IMR-90 (cell line): ENCODE data around the gene CCSER1. TPM values are rescaled to one million over a fixed set of nuclear protein-coding genes. Genes with fewer than 3 reads are reported as not detected.

ENCODE experiments used
- ATAC-seq: fragments of 200-7000 bp; cut with Tn5 transposase; 2 replicates; pipeline ENCODE4 v1.9.1; 2020; ENCODE audit warnings: low read depth, mild to moderate bottlenecking, moderate library complexity
- BruUV-seq: library from RNA; stranded (reverse); fragments of 400-500 nt; replicated peaks from 2 replicates; lab custom pipeline; 2021; lab: Mats Ljungman, UMichigan
- CTCF ChIA-PET: fragments of 300-600 bp; formaldehyde crosslinking; extraction: SDS; loops from one replicate; lab custom pipeline; 2021; ENCODE audit warnings: antibody characterized with exemption; lab: Yijun Ruan, JAX
- POLR2A ChIA-PET: fragments of 300-600 bp; sonication (Branson Sonifier 250); formaldehyde crosslinking; loops from one replicate; lab custom pipeline; 2022; ENCODE audit warnings: antibody characterized with exemption; ENCODE audit not compliant: unreplicated experiment; lab: Charles Lee
- DNase-seq: peaks from one replicate; pipeline ENCODE4 v3.0.0; 2013
- H2AFZ ChIP-seq: replicated peaks from 2 replicates; pipeline ENCODE3; 2013; ENCODE audit warnings: low read length, mild to moderate bottlenecking; ENCODE audit not compliant: poor library complexity
- H2AK5ac ChIP-seq: 2 replicates; pipeline ENCODE4 v1.6.1; 2013; ENCODE audit warnings: low read depth, low read length, inconsistent platforms
- H2AK9ac ChIP-seq: replicated peaks from 2 replicates; pipeline ENCODE3; 2013; ENCODE audit warnings: mild to moderate bottlenecking, low read depth, low read length, moderate library complexity; ENCODE audit not compliant: poor library complexity
- H2BK120ac ChIP-seq: 2 replicates; pipeline ENCODE4 v1.6.1; 2013; ENCODE audit warnings: low read depth, low read length, inconsistent platforms
- H2BK15ac ChIP-seq: 3 replicates; pipeline ENCODE4 v1.6.1; 2013; ENCODE audit warnings: low read depth, low read length, inconsistent platforms
- H2BK20ac ChIP-seq: 2 replicates; pipeline ENCODE4 v1.6.1; 2013; ENCODE audit warnings: low read depth, mild to moderate bottlenecking, inconsistent platforms, low read length, moderate library complexity
- H2BK5ac ChIP-seq: 2 replicates; pipeline ENCODE4 v1.6.1; 2013; ENCODE audit warnings: mild to moderate bottlenecking, low read depth, low read length, inconsistent platforms; ENCODE audit not compliant: poor library complexity, severe bottlenecking
- H3K14ac ChIP-seq: replicated peaks from 2 replicates; pipeline ENCODE4 v1.6.1; 2013; ENCODE audit warnings: low read depth, low read length, inconsistent platforms
- H3K18ac ChIP-seq: 2 replicates; pipeline ENCODE4 v1.6.1; 2013; ENCODE audit warnings: low read depth, low read length, control low read depth
- H3K23ac ChIP-seq: 2 replicates; pipeline ENCODE4 v1.6.1; 2013; ENCODE audit warnings: low read depth, low read length, inconsistent platforms
- H3K27ac ChIP-seq: 2 replicates; pipeline ENCODE4 v1.5.1; 2013; ENCODE audit warnings: mild to moderate bottlenecking, control low read depth, low read length; ENCODE audit not compliant: insufficient read depth
- H3K27me3 ChIP-seq: 2 replicates; pipeline ENCODE4 v1.6.1; 2013; ENCODE audit warnings: low read length; ENCODE audit not compliant: control insufficient read depth, insufficient read depth
- H3K36me3 ChIP-seq: 2 replicates; pipeline ENCODE4 v1.6.1; 2013; ENCODE audit warnings: low read length, mixed read lengths; ENCODE audit not compliant: control insufficient read depth, insufficient read depth
- H3K4ac ChIP-seq: 2 replicates; pipeline ENCODE4 v1.6.1; 2013; ENCODE audit warnings: low read depth, low read length, inconsistent platforms
- H3K4me1 ChIP-seq: 2 replicates; pipeline ENCODE4 v1.6.1; 2013; ENCODE audit warnings: low read length, mixed read lengths; ENCODE audit not compliant: control insufficient read depth, insufficient read depth
- H3K4me2 ChIP-seq: 2 replicates; pipeline ENCODE4 v1.6.1; 2013; ENCODE audit warnings: low read depth, mild to moderate bottlenecking, control low read depth, low read length, moderate library complexity
- H3K4me3 ChIP-seq: 2 replicates; pipeline ENCODE4 v1.5.1; 2013; ENCODE audit warnings: low read depth, mild to moderate bottlenecking, control low read depth, low read length, moderate library complexity; ENCODE audit not compliant: insufficient read depth
- H3K56ac ChIP-seq: 2 replicates; pipeline ENCODE4 v1.6.1; 2013; ENCODE audit warnings: low read length, inconsistent platforms; ENCODE audit not compliant: insufficient read depth; ENCODE audit errors: extremely low read depth
- H3K79me1 ChIP-seq, 2 experiments: 2 replicates each; pipeline ENCODE4 v1.6.1; 2013; ENCODE audit warnings: low read length in 2 of 2, inconsistent platforms in 1 of 2, low read depth in 1 of 2
- H3K9ac ChIP-seq: 2 replicates; pipeline ENCODE4 v1.6.1; 2013; ENCODE audit warnings: low read depth, low read length, control low read depth
- H3K9me1 ChIP-seq: 2 replicates; pipeline ENCODE4 v1.6.1; 2013; ENCODE audit warnings: low read length, inconsistent platforms; ENCODE audit not compliant: insufficient read depth
- H3K9me3 ChIP-seq: 2 replicates; pipeline ENCODE4 v1.6.1; 2013; ENCODE audit warnings: low read length; ENCODE audit not compliant: control insufficient read depth, insufficient read depth
- H4K20me1 ChIP-seq: 2 replicates; pipeline ENCODE4 v1.6.1; 2013; ENCODE audit warnings: low read length, inconsistent platforms; ENCODE audit not compliant: insufficient read depth
- H4K5ac ChIP-seq: 2 replicates; pipeline ENCODE4 v1.6.1; 2013; ENCODE audit warnings: mild to moderate bottlenecking, low read depth, low read length, control low read depth
- H4K8ac ChIP-seq, 2 experiments: 2 replicates each; pipeline ENCODE4 v1.6.1; 2013; ENCODE audit warnings: low read depth in 2 of 2, low read length in 2 of 2, control low read depth in 1 of 2, inconsistent platforms in 1 of 2
- H4K91ac ChIP-seq: 2 replicates; pipeline ENCODE4 v1.6.1; 2013; ENCODE audit warnings: low read depth, low read length, inconsistent platforms; ENCODE audit not compliant: insufficient read depth
- BHLHE40 ChIP-seq: fragments of 150-350 bp; IDR thresholded peaks from 2 replicates; pipeline ENCODE4 v1.6.1; 2016; ENCODE audit warnings: mild to moderate bottlenecking, low read depth, low read length
- CEBPB ChIP-seq: IDR thresholded peaks from 2 replicates; pipeline ENCODE4 v1.6.1; 2012; ENCODE audit warnings: low read depth, low read length, improper control_type of control experiment
- CHD1 ChIP-seq: IDR thresholded peaks from 2 replicates; pipeline ENCODE4 v1.6.1; 2012; ENCODE audit warnings: low read depth, low read length, improper control_type of control experiment
- FOS ChIP-seq: fragments of 150-350 bp; IDR thresholded peaks from 2 replicates; pipeline ENCODE4 v1.6.1; 2016; ENCODE audit warnings: low read depth, low read length
- MAFK ChIP-seq: IDR thresholded peaks from 2 replicates; pipeline ENCODE4 v1.6.1; 2012; ENCODE audit warnings: low read depth, low read length, improper control_type of control experiment
- MAZ ChIP-seq: IDR thresholded peaks from 2 replicates; pipeline ENCODE4 v1.6.1; 2012; ENCODE audit warnings: low read depth, mild to moderate bottlenecking, low read length, improper control_type of control experiment, moderate library complexity, borderline replicate concordance
- MXI1 ChIP-seq: IDR thresholded peaks from 2 replicates; pipeline ENCODE4 v1.6.1; 2012; ENCODE audit warnings: low read depth, mild to moderate bottlenecking, low read length, moderate library complexity, borderline replicate concordance
- NFE2L2 ChIP-seq: fragments of 150-350 bp; IDR thresholded peaks from 2 replicates; pipeline ENCODE4 v1.6.1; 2016; ENCODE audit warnings: low read depth, mild to moderate bottlenecking, low read length
- POLR2A ChIP-seq: IDR thresholded peaks from 2 replicates; pipeline ENCODE4 v1.6.1; 2012; ENCODE audit warnings: mild to moderate bottlenecking, low read depth, low read length
- RAD21 ChIP-seq: IDR thresholded peaks from 2 replicates; pipeline ENCODE4 v1.6.1; 2012; ENCODE audit warnings: low read length, improper control_type of control experiment
- RCOR1 ChIP-seq: IDR thresholded peaks from 2 replicates; pipeline ENCODE4 v1.6.1; 2012; ENCODE audit warnings: mild to moderate bottlenecking, low read length, improper control_type of control experiment; ENCODE audit not compliant: insufficient replicate concordance
- RFX5 ChIP-seq: IDR thresholded peaks from 2 replicates; pipeline ENCODE4 v1.8.0; 2012; ENCODE audit warnings: low read depth, mild to moderate bottlenecking, low read length, moderate library complexity
- SMC3 ChIP-seq: fragments of 150-350 bp; IDR thresholded peaks from 2 replicates; pipeline ENCODE4 v1.6.1; 2016; ENCODE audit warnings: low read depth, mild to moderate bottlenecking, antibody characterized with exemption, low read length, moderate library complexity
- WGBS, 2 experiments: methylation state at CpG; one replicate each; pipeline versions ENCODE4 v1.1.5 to v1.1.7; 2013; ENCODE audit warnings: missing lambda C conversion rate in 2 of 2; ENCODE audit not compliant: insufficient read length in 1 of 2; ENCODE audit errors: extremely low coverage in 2 of 2; 5-methylcytosine and 5-hydroxymethylcytosine counted together
- dilution Hi-C: fragments of 300-500 bp; cut with HindIII; formaldehyde crosslinking; loops from one replicate; pipeline ENCODE4 v1.14.3; 2018; ENCODE audit warnings: low sequenced_read_pairs; ENCODE audit not compliant: unreplicated experiment
- in situ Hi-C: fragments of 300-500 bp; cut with MboI; formaldehyde crosslinking; loops from 3 replicates; pipeline ENCODE4 v1.14.3; 2019; ENCODE audit warnings: low sequenced_read_pairs, inconsistent platforms, mixed read lengths
- intact Hi-C: fragments of 100-400 bp; cut with micrococcal nuclease; formaldehyde crosslinking; loops from 2 replicates; pipeline ENCODE4 v1.10.0; 2022
- polyA plus RNA-seq, 3 experiments: library from polyadenylated mRNA; depleted of rRNA; stranded (reverse); fragments of >200 nt; gene quantifications; 2 replicates each; pipeline ENCODE4 v1.2.3, GENCODE V29; 2012; ENCODE audit warnings: low replicate concordance in 1 of 3
- total RNA-seq: library from RNA; depleted of rRNA; stranded (reverse); fragments of >200 nt; gene quantifications from 2 replicates; pipeline ENCODE4 v1.2.3, GENCODE V29; 2012
- TF ChIP-seq, protein P1 (sequence below): fragments of 150-350 bp; IDR thresholded peaks from 2 replicates; pipeline ENCODE4 v1.6.1; 2016; ENCODE audit warnings: low read depth, mild to moderate bottlenecking, low read length, moderate library complexity, borderline replicate concordance
- TF ChIP-seq, protein P2 (sequence below): conservative IDR thresholded peaks from 2 replicates; pipeline ENCODE4 v1.5.1; 2012; ENCODE audit warnings: mild to moderate bottlenecking, low read depth, low read length, improper control_type of control experiment
- TF ChIP-seq, protein P3 (sequence below): fragments of 150-350 bp; IDR thresholded peaks from 2 replicates; pipeline ENCODE4 v1.6.1; 2017; ENCODE audit warnings: mild to moderate bottlenecking, antibody characterized with exemption, low read length, low read depth

CCSER1 gene
- total and polyA plus RNA-seq, 2 of the 4 experiments (the other 2 are of a cell fraction), result not detected

DNA sequence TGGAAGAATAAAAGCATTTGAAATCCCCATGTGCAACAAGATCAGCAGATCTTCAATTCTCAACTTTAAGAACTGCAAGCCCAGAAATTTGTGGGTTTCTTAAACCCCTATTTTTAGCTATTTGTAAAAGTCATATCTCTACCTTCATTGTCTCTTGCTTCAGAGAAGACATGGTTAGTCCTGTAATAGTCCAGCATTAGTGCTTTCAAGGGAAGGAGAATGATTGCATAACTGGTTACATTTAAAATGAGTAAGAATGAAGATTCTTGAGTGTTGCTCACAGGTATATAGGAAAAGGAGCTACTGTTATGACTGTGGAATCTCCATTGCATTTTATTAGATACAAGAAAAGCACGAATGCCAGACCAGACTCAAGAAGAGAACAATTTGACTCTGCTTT is 84.0 kb downstream of the CCSER1 start:
- H3K36me3 ChIP-seq, result no peaks in the 10 kb centered on the region
- H2BK15ac ChIP-seq, result no peak overlapping the region
- no peak overlapping the region for H2BK20ac ChIP-seq
- H3K9ac ChIP-seq, result no peak overlapping the region
- DNase-seq, result no peak
- no peak overlapping the region for H3K14ac ChIP-seq
- WGBS, 2 experiments, result no CpG with 5 or more reads among the region's 1 CpG
- H3K27me3 ChIP-seq, result no peaks in the 10 kb centered on the region
- 0 out of 2 replicates have a peak, but pooled peaks cover 2% of the 10 kb centered on the region for H3K9me3 ChIP-seq
- ChIA-PET CTCF (no interaction called here), POLR2A (no interaction called here)
- H4K5ac ChIP-seq, result no peak overlapping the region
- TF ChIP-seq FOS (no peak), RAD21 (no peak), MAFK (no peak), POLR2A (no peak), MAZ (no peak), CHD1 (no peak), SMC3 (no peak), NFE2L2 (no peak), MXI1 (no peak), RFX5 (no peak), CEBPB (no peak), RCOR1 (no peak), BHLHE40 (no peak)
- TF ChIP-seq, protein P1, sequence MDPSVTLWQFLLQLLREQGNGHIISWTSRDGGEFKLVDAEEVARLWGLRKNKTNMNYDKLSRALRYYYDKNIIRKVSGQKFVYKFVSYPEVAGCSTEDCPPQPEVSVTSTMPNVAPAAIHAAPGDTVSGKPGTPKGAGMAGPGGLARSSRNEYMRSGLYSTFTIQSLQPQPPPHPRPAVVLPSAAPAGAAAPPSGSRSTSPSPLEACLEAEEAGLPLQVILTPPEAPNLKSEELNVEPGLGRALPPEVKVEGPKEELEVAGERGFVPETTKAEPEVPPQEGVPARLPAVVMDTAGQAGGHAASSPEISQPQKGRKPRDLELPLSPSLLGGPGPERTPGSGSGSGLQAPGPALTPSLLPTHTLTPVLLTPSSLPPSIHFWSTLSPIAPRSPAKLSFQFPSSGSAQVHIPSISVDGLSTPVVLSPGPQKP, result no peak
- TF ChIP-seq, protein P2, sequence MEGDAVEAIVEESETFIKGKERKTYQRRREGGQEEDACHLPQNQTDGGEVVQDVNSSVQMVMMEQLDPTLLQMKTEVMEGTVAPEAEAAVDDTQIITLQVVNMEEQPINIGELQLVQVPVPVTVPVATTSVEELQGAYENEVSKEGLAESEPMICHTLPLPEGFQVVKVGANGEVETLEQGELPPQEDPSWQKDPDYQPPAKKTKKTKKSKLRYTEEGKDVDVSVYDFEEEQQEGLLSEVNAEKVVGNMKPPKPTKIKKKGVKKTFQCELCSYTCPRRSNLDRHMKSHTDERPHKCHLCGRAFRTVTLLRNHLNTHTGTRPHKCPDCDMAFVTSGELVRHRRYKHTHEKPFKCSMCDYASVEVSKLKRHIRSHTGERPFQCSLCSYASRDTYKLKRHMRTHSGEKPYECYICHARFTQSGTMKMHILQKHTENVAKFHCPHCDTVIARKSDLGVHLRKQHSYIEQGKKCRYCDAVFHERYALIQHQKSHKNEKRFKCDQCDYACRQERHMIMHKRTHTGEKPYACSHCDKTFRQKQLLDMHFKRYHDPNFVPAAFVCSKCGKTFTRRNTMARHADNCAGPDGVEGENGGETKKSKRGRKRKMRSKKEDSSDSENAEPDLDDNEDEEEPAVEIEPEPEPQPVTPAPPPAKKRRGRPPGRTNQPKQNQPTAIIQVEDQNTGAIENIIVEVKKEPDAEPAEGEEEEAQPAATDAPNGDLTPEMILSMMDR, result no peak
- TF ChIP-seq, protein P3, sequence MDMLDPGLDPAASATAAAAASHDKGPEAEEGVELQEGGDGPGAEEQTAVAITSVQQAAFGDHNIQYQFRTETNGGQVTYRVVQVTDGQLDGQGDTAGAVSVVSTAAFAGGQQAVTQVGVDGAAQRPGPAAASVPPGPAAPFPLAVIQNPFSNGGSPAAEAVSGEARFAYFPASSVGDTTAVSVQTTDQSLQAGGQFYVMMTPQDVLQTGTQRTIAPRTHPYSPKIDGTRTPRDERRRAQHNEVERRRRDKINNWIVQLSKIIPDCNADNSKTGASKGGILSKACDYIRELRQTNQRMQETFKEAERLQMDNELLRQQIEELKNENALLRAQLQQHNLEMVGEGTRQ, result no peak
- H3K23ac ChIP-seq, result no peak overlapping the region
- no peak overlapping the region for H2BK5ac ChIP-seq
- intact Hi-C loops, result no loop called here
- in situ Hi-C loops, result no loop called here
- no peak overlapping the region for H3K27ac ChIP-seq
- no peak overlapping the region for H3K4me2 ChIP-seq
- H3K18ac ChIP-seq, result no peak overlapping the region
- no peaks in the 10 kb centered on the region for H3K79me1 ChIP-seq
- no peak for ATAC-seq
- no peak overlapping the region for H2AFZ ChIP-seq
- H2AK9ac ChIP-seq, result no peak overlapping the region
- no peak overlapping the region for H3K56ac ChIP-seq
- no peak overlapping the region for H4K8ac ChIP-seq
- dilution Hi-C loops, result no loop called here
- H4K91ac ChIP-seq, result no peak overlapping the region
- H3K9me1 ChIP-seq, result no peaks in the 10 kb centered on the region
- H3K4ac ChIP-seq, result no peak overlapping the region
- H4K20me1 ChIP-seq, result no peaks in the 10 kb centered on the region
- no peak overlapping the region for H2BK120ac ChIP-seq
- no peak overlapping the region for H2AK5ac ChIP-seq
- no peaks in the 10 kb centered on the region for H3K4me1 ChIP-seq
- no TSS peak for BruUV-seq
- H3K4me3 ChIP-seq, result no peak overlapping the region
